SK-N-SH (cell line): ENCODE results near the gene ZNF747.

Experiments used
- CTCF ChIP-seq: fragments of 200-600 bp; sonication (generic); IDR thresholded peaks from 2 replicates; pipeline ENCODE4 v1.6.1; 2017; ENCODE audit warnings: antibody characterized with exemption, mild to moderate bottlenecking, moderate library complexity
- EZH2phosphoT487 ChIP-seq: fragments of 200-600 bp; sonication (generic); IDR thresholded peaks from 2 replicates; pipeline ENCODE4 v1.6.1; 2017; ENCODE audit warnings: low read depth, mixed run types, mild to moderate bottlenecking, antibody characterized with exemption, moderate library complexity, borderline replicate concordance
- GATA2 ChIP-seq: sonication (generic); formaldehyde crosslinking; IDR thresholded peaks from 2 replicates; pipeline ENCODE4 v1.5.0; 2020; ENCODE audit warnings: mild to moderate bottlenecking, missing genetic modification reagents
- JUND ChIP-seq: IDR thresholded peaks from 2 replicates; pipeline ENCODE4 v1.4.0; 2012
- POLR2AphosphoS5 ChIP-seq: IDR thresholded peaks from 2 replicates; pipeline ENCODE4 v1.6.1; 2012; ENCODE audit warnings: low read depth, low read length
- SMC3 ChIP-seq: IDR thresholded peaks from 2 replicates; pipeline ENCODE4 v1.6.1; 2012; ENCODE audit warnings: low read depth, low read length, improper control_type of control experiment
- USF2 ChIP-seq: fragments of 150-350 bp; IDR thresholded peaks from 2 replicates; pipeline ENCODE4 v1.6.1; 2017; ENCODE audit warnings: antibody characterized with exemption, low read length, low read depth, borderline replicate concordance
- YY1 ChIP-seq: IDR thresholded peaks from 2 replicates; pipeline ENCODE4 v1.4.0; 2012; ENCODE audit warnings: low read depth, mild to moderate bottlenecking
- ZBTB33 ChIP-seq: IDR thresholded peaks from 2 replicates; pipeline ENCODE4 v1.4.0; 2012; ENCODE audit warnings: low read depth, borderline replicate concordance

- TF ChIP-seq USF2 (no peak), EZH2phosphoT487 (no peak), CTCF (no peak), SMC3 (no peak), GATA2 (no peak), JUND (no peak), POLR2AphosphoS5 (no peak), YY1 (no peak), ZBTB33 (no peak)
Measured at GRCh38 chr16:30574678-30575077, 40.0 kb upstream of the ZNF747 start.
